GM23338 (cell line): ENCODE results near the gene KRT31. TPM values are rescaled to one million over a fixed set of nuclear protein-coding genes. Genes with fewer than 3 reads are reported as not detected.
"Not testable (repeated sequence)": the region's sequence is repeated elsewhere in the genome, so short reads cannot be mapped to it uniquely, and the experiment has no call there.

ENCODE experiments used
- ATAC-seq: fragments of 200-7000 bp; cut with Tn5 transposase; 3 replicates; pipeline ENCODE4 v1.9.1; 2020
- DNase-seq: peaks from one replicate; pipeline ENCODE4 v3.0.0-alpha.2; 2015; ENCODE audit warnings: low spot score
- H2AFZ ChIP-seq: fragments of 200-600 bp; sonication (generic); 2 replicates; pipeline ENCODE4 v1.8.0; 2016; ENCODE audit warnings: antibody characterized with exemption, mild to moderate bottlenecking, moderate library complexity
- H3F3A ChIP-seq: fragments of 200-600 bp; sonication (generic); replicated peaks from 2 replicates; pipeline ENCODE4 v1.8.0; 2017; ENCODE audit warnings: antibody characterized with exemption, mixed run types, low read depth
- H3K27ac ChIP-seq: fragments of 200-600 bp; sonication (generic); 2 replicates; pipeline ENCODE4 v1.6.1; 2016; ENCODE audit warnings: low read depth
- H3K27me3 ChIP-seq: fragments of 200-600 bp; sonication (generic); 2 replicates; pipeline ENCODE4 v1.8.0; 2016; ENCODE audit warnings: mild to moderate bottlenecking, mixed run types, moderate library complexity; ENCODE audit not compliant: insufficient read depth
- H3K36me3 ChIP-seq: fragments of 200-600 bp; sonication (generic); 2 replicates; pipeline ENCODE4 v1.8.0; 2016; ENCODE audit warnings: mild to moderate bottlenecking; ENCODE audit not compliant: insufficient read depth
- H3K4me1 ChIP-seq: fragments of 200-600 bp; sonication (generic); 2 replicates; pipeline ENCODE4 v1.8.0; 2016; ENCODE audit warnings: mild to moderate bottlenecking, moderate library complexity; ENCODE audit not compliant: insufficient read depth
- H3K4me2 ChIP-seq: fragments of 200-600 bp; sonication (generic); 2 replicates; pipeline ENCODE4 v1.7.1; 2017; ENCODE audit warnings: mixed run types
- H3K4me3 ChIP-seq: fragments of 200-600 bp; sonication (generic); 2 replicates; pipeline ENCODE4 v1.6.1; 2016; ENCODE audit warnings: mixed run types
- H3K79me2 ChIP-seq: fragments of 200-600 bp; sonication (generic); replicated peaks from 2 replicates; pipeline ENCODE4 v1.8.0; 2017; ENCODE audit warnings: mild to moderate bottlenecking; ENCODE audit not compliant: insufficient read depth
- H3K9me2 ChIP-seq: fragments of 200-600 bp; sonication (generic); 2 replicates; pipeline ENCODE4 v1.8.0; 2017; ENCODE audit not compliant: insufficient read depth
- H4K20me1 ChIP-seq: fragments of 200-600 bp; sonication (generic); replicated peaks from 2 replicates; pipeline ENCODE4 v1.8.0; 2017; ENCODE audit warnings: mild to moderate bottlenecking; ENCODE audit not compliant: insufficient read depth
- H3K27ac Mint-ChIP-seq: 2 replicates; pipeline ENCODE4 v1.8.0; 2020; ENCODE audit warnings: inconsistent platforms, mild to moderate bottlenecking, moderate library complexity, mixed read lengths
- H3K27me3 Mint-ChIP-seq: 3 replicates; pipeline ENCODE4 v1.8.0; 2022; ENCODE audit warnings: low read depth, mild to moderate bottlenecking, moderate library complexity, mixed read lengths, inconsistent platforms; ENCODE audit not compliant: insufficient read depth, poor library complexity
- H3K36me3 Mint-ChIP-seq: 3 replicates; pipeline ENCODE4 v1.8.0; 2021; ENCODE audit warnings: low read depth, mild to moderate bottlenecking, inconsistent platforms, moderate library complexity, mixed read lengths
- H3K4me1 Mint-ChIP-seq: 3 replicates; pipeline ENCODE4 v1.8.0; 2020; ENCODE audit warnings: mild to moderate bottlenecking, inconsistent platforms, mixed read lengths
- H3K4me3 Mint-ChIP-seq: 3 replicates; pipeline ENCODE4 v1.8.0; 2021; ENCODE audit warnings: moderate library complexity, mild to moderate bottlenecking, inconsistent platforms, mixed read lengths
- H3K9me3 Mint-ChIP-seq: 3 replicates; pipeline ENCODE4 v1.8.0; 2020; ENCODE audit warnings: moderate library complexity, mild to moderate bottlenecking, inconsistent platforms, mixed read lengths
- CREB1 ChIP-seq: fragments of 250-450 bp; sonication (Bioruptor Pico); IDR thresholded peaks from 2 replicates; pipeline ENCODE4 v1.5.0; 2020; ENCODE audit warnings: low read depth, mild to moderate bottlenecking, moderate library complexity
- EZH2phosphoT487 ChIP-seq: fragments of 200-600 bp; sonication (generic); IDR thresholded peaks from one replicate; pipeline ENCODE4 v1.8.1; 2018; ENCODE audit warnings: antibody characterized with exemption; ENCODE audit not compliant: unreplicated experiment
- JUNB ChIP-seq: IDR thresholded peaks from one replicate; pipeline ENCODE4 v1.6.1; 2016; ENCODE audit warnings: antibody characterized with exemption; ENCODE audit not compliant: unreplicated experiment
- POLR2AphosphoS5 ChIP-seq: IDR thresholded peaks from 2 replicates; pipeline ENCODE4 v1.6.1; 2016; ENCODE audit warnings: antibody characterized with exemption, low read depth
- REST ChIP-seq: IDR thresholded peaks from one replicate; pipeline ENCODE4 v1.6.1; 2018; ENCODE audit warnings: antibody characterized with exemption; ENCODE audit not compliant: unreplicated experiment
- ZNF114 ChIP-seq: fragments of 250-450 bp; sonication (Bioruptor Pico); IDR thresholded peaks from 2 replicates; pipeline ENCODE4 v1.5.0; 2020; ENCODE audit warnings: mild to moderate bottlenecking, moderate library complexity
- ZNF331 ChIP-seq: fragments of 250-450 bp; sonication (Bioruptor Pico); IDR thresholded peaks from 2 replicates; pipeline ENCODE4 v1.5.0; 2020; ENCODE audit warnings: low read depth, mild to moderate bottlenecking, moderate library complexity
- ZNF462 ChIP-seq: fragments of 250-450 bp; sonication (Bioruptor Pico); IDR thresholded peaks from 2 replicates; pipeline ENCODE4 v1.5.0; 2020; ENCODE audit warnings: mild to moderate bottlenecking, moderate library complexity
- polyA plus RNA-seq: library from polyadenylated mRNA; unstranded; fragments of >200 nt; fragmentation: Nextera tagmentation; extraction: Ambion mirVana; gene quantifications from 2 replicates; pipeline ENCODE4 v1.2.1, GENCODE V29; 2016
- total RNA-seq: library from RNA; depleted of rRNA; stranded (reverse); fragments of >200 nt; shearing (Covaris generic); gene quantifications from 2 replicates; pipeline ENCODE4 v1.2.3, GENCODE V29; 2014

The KRT31 gene
- total and polyA plus RNA-seq, 2 experiments from 2014 or later = not detected

GRCh38 chr17:41381943-41382342 lies 15.5 kb downstream of the KRT31 start, which contains the start of gene KRT34:
Gene KRT34 (minus strand): TSS chr17:41382306. CDS start chr17:41382246, 60 bp downstream.
- not testable (repeated sequence) for ATAC-seq, H3K27ac Mint-ChIP-seq, H3K36me3 ChIP-seq, H3K4me1 ChIP-seq, H3K27ac ChIP-seq, H3F3A ChIP-seq, H3K27me3 ChIP-seq, H3K4me1 Mint-ChIP-seq, DNase-seq, H3K4me3 ChIP-seq, H3K79me2 ChIP-seq, H3K4me2 ChIP-seq, H4K20me1 ChIP-seq, H3K36me3 Mint-ChIP-seq, H3K4me3 Mint-ChIP-seq, H2AFZ ChIP-seq, H3K27me3 Mint-ChIP-seq
- peaks cover 15% of the 10 kb centered on the region for H3K9me3 Mint-ChIP-seq
- peaks cover 14% of the 10 kb centered on the region for H3K9me2 ChIP-seq

- not testable (repeated sequence) for DNase-seq, H3K36me3 ChIP-seq, H3K36me3 Mint-ChIP-seq, H3K27me3 Mint-ChIP-seq, H3K4me3 ChIP-seq, H3K4me2 ChIP-seq, ATAC-seq, H3K27ac ChIP-seq, H2AFZ ChIP-seq, H3K4me1 Mint-ChIP-seq, H3K4me1 ChIP-seq, H3K79me2 ChIP-seq, H3K27me3 ChIP-seq, H3K9me3 Mint-ChIP-seq, H4K20me1 ChIP-seq, H3K4me3 Mint-ChIP-seq, H3K27ac Mint-ChIP-seq, H3F3A ChIP-seq
- H3K9me2 ChIP-seq = peaks cover 25% of the 10 kb centered on the region
Measured at GRCh38 chr17:41380091-41380490, 17.3 kb downstream of the KRT31 start.

GRCh38 chr17:41377546-41377945 lies 19.9 kb downstream of the KRT31 start:
- H4K20me1 ChIP-seq = no peaks in the 10 kb centered on the region
- H3K4me3 Mint-ChIP-seq = no peak overlapping the region
- DNase-seq (peak; percentile 4), ATAC-seq (no peak)
- H3K36me3 ChIP-seq = no peaks in the 10 kb centered on the region
- no peak for TF ChIP-seq ZNF331
- no peak for TF ChIP-seq CREB1 (CRISPR knock-in tag)
- TF ChIP-seq ZNF462 (CRISPR knock-in tag) = no peak
- no peak for TF ChIP-seq POLR2AphosphoS5
- no peak for TF ChIP-seq REST
- TF ChIP-seq JUNB = no peak
- TF ChIP-seq EZH2phosphoT487 = no peak
- no peak for TF ChIP-seq ZNF114 (CRISPR knock-in tag)
- peaks cover 9% of the 10 kb centered on the region for H3K4me1 Mint-ChIP-seq
- no peak overlapping the region for H3K4me3 ChIP-seq
- H2AFZ ChIP-seq = peak overlapping the region; percentile 81; the same call in 1 of the 2 replicates
- peak overlapping the region; percentile 24; the same call in 1 of the 2 replicates for H3K4me2 ChIP-seq
- no peak overlapping the region for H3K27ac Mint-ChIP-seq
- H3K27me3 ChIP-seq = no peaks in the 10 kb centered on the region
- peaks cover 25% of the 10 kb centered on the region for H3K9me2 ChIP-seq
- 0 out of 2 replicates have a peak overlapping the region, but pooled peaks have one; percentile 45 for H3K27ac ChIP-seq
- no peaks in the 10 kb centered on the region; the same call in 2 of the 3 replicates for H3K36me3 Mint-ChIP-seq
- peaks cover 7% of the 10 kb centered on the region for H3K4me1 ChIP-seq
- H3K27me3 Mint-ChIP-seq = peaks cover 5% of the 10 kb centered on the region
- no peaks in the 10 kb centered on the region for H3F3A ChIP-seq
- peaks cover 8% of the 10 kb centered on the region for H3K9me3 Mint-ChIP-seq
- H3K79me2 ChIP-seq = no peaks in the 10 kb centered on the region
